ENCODE results near the gene BMPER. TPM values are rescaled to one million over a fixed set of nuclear protein-coding genes. Genes with fewer than 3 reads are reported as not detected.

Gene BMPER
- total and polyA plus RNA-seq, 2 of the 8 experiments (the other 6 are each of a cell fraction or from before 2014, with no cell fraction given): 0.33 to 0.69 TPM

DNA sequence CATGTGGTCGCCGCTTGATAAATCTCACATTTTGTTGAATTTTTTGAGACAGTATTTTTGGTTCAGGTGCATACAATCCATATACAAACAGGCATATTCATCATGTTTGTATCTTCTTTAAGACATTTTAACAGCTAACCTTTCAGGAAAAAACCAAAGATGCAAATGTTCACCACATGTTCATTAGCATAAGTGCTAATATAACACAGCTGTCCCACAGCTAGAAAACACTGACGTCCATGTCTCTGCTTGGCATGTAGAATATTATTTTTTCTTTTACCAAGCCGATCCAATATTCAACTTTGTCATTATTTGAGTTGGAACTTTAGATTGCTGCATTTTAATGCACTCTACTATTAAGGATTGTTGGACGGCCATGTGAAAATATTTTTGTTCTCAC, 31.2 kb downstream of the BMPER start:
- Histone ChIP-seq H2BK120ac (replicated peaks; ENCODE audit: low read depth, low read length) (no peak overlapping the region), H3K23me2 (ENCODE audit: low read depth, low read length) (no peaks in the 10 kb centered on the region; the same call in 1 of the 2 replicates), H2BK5ac (ENCODE audit: low read depth, low read length) (no peak overlapping the region), H3K27me3 (replicated peaks in 1 of 4; ENCODE audit: control insufficient read depth in 3 of 4, extremely low read depth in 1 of 4, insufficient read depth in 3 of 4, low read length in 3 of 4) (no peaks in the 10 kb centered on the region), H2AK5ac (ENCODE audit: low read depth, low read length) (no peak overlapping the region), H3K23ac (ENCODE audit: insufficient read length) (no peak overlapping the region), H3K56ac (replicated peaks; ENCODE audit: insufficient read length, low read depth, low read length) (no peak overlapping the region), H4K20me1 (replicated peaks in 1 of 2; ENCODE audit: control insufficient read depth in 1 of 2, insufficient read depth in 2 of 2, low read length in 2 of 2) (no peaks in the 10 kb centered on the region), H3K9me3 (ENCODE audit: insufficient read depth in 2 of 2, low read depth in 1 of 2, low read length in 1 of 2) (no peaks in the 10 kb centered on the region), H2AFZ (ENCODE audit: low read length) (no peak overlapping the region), H3K79me1 (ENCODE audit: low read depth, low read length) (no peaks in the 10 kb centered on the region), H4K5ac (ENCODE audit: insufficient read length, low read depth, low read length) (no peak overlapping the region), H3K4ac (replicated peaks; ENCODE audit: insufficient read length, low read depth, low read length) (no peak overlapping the region), H3K79me2 (ENCODE audit: control insufficient read depth in 1 of 2, insufficient read depth in 2 of 2, low read length in 2 of 2) (no peaks in the 10 kb centered on the region), H4K8ac (ENCODE audit: extremely low read depth, insufficient read depth, low read length) (no peak overlapping the region), H2BK15ac (ENCODE audit: low read length) (no peak overlapping the region), H3K36me3 (ENCODE audit: control insufficient read depth in 2 of 4, insufficient read depth in 4 of 4, low read length in 3 of 4) (no peaks in the 10 kb centered on the region), H2BK20ac (ENCODE audit: low read length) (no peak overlapping the region), H3K27ac (ENCODE audit: low read depth, low read length) (no peak overlapping the region), H3K14ac (ENCODE audit: insufficient read length) (no peak overlapping the region), H3K4me2 (ENCODE audit: insufficient read depth in 1 of 2, low read depth in 2 of 2, low read length in 2 of 2) (no peak overlapping the region), H3K4me3 (ENCODE audit: extremely low read depth in 1 of 4, insufficient read depth in 2 of 4, low read depth in 3 of 4, low read length in 4 of 4) (no peak overlapping the region), H3K18ac (ENCODE audit: extremely low read depth, low read length) (no peak overlapping the region), H3K9ac (replicated peaks in 1 of 4; ENCODE audit: extremely low read depth in 1 of 4, low read depth in 3 of 4, low read length in 3 of 4) (no peak overlapping the region), H4K91ac (replicated peaks; ENCODE audit: insufficient read length, low read length) (no peak overlapping the region), H2BK12ac (ENCODE audit: low read depth, low read length) (no peak overlapping the region), H3K4me1 (replicated peaks in 1 of 4; ENCODE audit: control insufficient read depth in 3 of 4, insufficient read depth in 4 of 4, low read length in 3 of 4) (peaks cover 0 to 5% (median 0%) of the 10 kb centered on the region in 4 experiments; a peak in 2 of 7 replicates)
- no peak for FAIRE-seq
- ChIA-PET POLR2A (ENCODE audit: partially characterized antibody) (no interaction called here), CTCF (ENCODE audit: partially characterized antibody) (interaction anchor here (0.6 to 1.3 kb wide), 3 partner anchors 49 to 129 kb away, joined by 3 read pairs; no protein-coding TSS in a partner anchor)
- no peak for DNase-seq (ENCODE audit: low read depth in 1 of 2, low spot score in 2 of 2)
- no peak for TF ChIP-seq CHD1 (IDR thresholded peaks at IDR 0.05; ENCODE audit: low read depth, low read length)
- TF ChIP-seq JUND (IDR thresholded peaks at IDR 0.05; ENCODE audit: low read length): no peak
- no peak for TF ChIP-seq ZNF274 (IDR thresholded peaks at IDR 0.05; ENCODE audit: borderline replicate concordance, extremely low read depth, low read length)
- no peak for TF ChIP-seq TBP (IDR thresholded peaks at IDR 0.05; ENCODE audit: low read depth, low read length)
- TF ChIP-seq CEBPB (IDR thresholded peaks at IDR 0.05; ENCODE audit: low read depth, low read length): no peak
- TF ChIP-seq HDAC6 (IDR thresholded peaks at IDR 0.05; ENCODE audit: low read depth, low read length): no peak
- no peak for TF ChIP-seq TAF7 (optimal IDR thresholded peaks at IDR 0.05; ENCODE audit: borderline replicate concordance, low read depth, low read length)
- WGBS, 2 experiments (ENCODE audit: extremely low coverage in 1 of 2, insufficient coverage in 1 of 2, insufficient read length in 1 of 2, insufficient replicate concordance in 2 of 2, low coverage in 1 of 2, low lambda C conversion rate in 2 of 2, missing lambda C conversion rate in 1 of 2): 89% methylated on average over 5 of the region's 5 CpGs; no CpG with 5 or more reads in 1 of the 2 experiments

Measured in H1 (cell line).